Caco-2 (cell line): ENCODE measurements around the gene CRELD2. TPM values are rescaled to one million over a fixed set of nuclear protein-coding genes. Genes with fewer than 3 reads are reported as not detected.

Experiments used
- BruUV-seq: library from RNA; stranded (reverse); fragments of 400-500 nt; replicated peaks from 2 replicates; lab custom pipeline; 2021; lab: Mats Ljungman, UMichigan
- CTCF ChIA-PET: fragments of 300-600 bp; sonication (Branson Sonifier 250); formaldehyde crosslinking; loops from one replicate; lab custom pipeline; 2022; ENCODE audit warnings: antibody characterized with exemption; lab: Charles Lee
- POLR2A ChIA-PET: fragments of 300-600 bp; sonication (Branson Sonifier 250); formaldehyde crosslinking; loops from one replicate; lab custom pipeline; 2022; ENCODE audit warnings: antibody characterized with exemption; lab: Charles Lee
- DNase-seq, 2 experiments: peaks; one replicate each; pipeline versions ENCODE4 v3.0.0 to v3.0.0-alpha.2; 2020 to 2022
- H3K27me3 ChIP-seq: replicated peaks from 2 replicates; pipeline ENCODE4 v1.6.0; 2011; ENCODE audit warnings: low read length; ENCODE audit not compliant: control insufficient read depth, insufficient read depth
- H3K36me3 ChIP-seq: 2 replicates; pipeline ENCODE4 v1.5.1; 2011; ENCODE audit warnings: low read length; ENCODE audit not compliant: control insufficient read depth, insufficient read depth
- H3K4me1 ChIP-seq: fragments of 250-450 bp; sonication (Bioruptor Pico); 2 replicates; pipeline ENCODE4 v1.5.1; 2020; ENCODE audit warnings: mild to moderate bottlenecking
- H3K4me3 ChIP-seq: 2 replicates; pipeline ENCODE4 v1.5.1; 2011; ENCODE audit warnings: low read depth, mild to moderate bottlenecking, control low read depth, low read length
- H3K9me3 ChIP-seq: fragments of 250-450 bp; sonication (Bioruptor Pico); 2 replicates; pipeline ENCODE4 v1.5.1; 2020; ENCODE audit warnings: mild to moderate bottlenecking, moderate library complexity
- H3K27ac Mint-ChIP-seq: one replicate; pipeline ENCODE4 v1.8.0; 2022; ENCODE audit warnings: mixed read lengths; ENCODE audit not compliant: unreplicated experiment
- H3K27me3 Mint-ChIP-seq: one replicate; pipeline ENCODE4 v1.8.0; 2022; ENCODE audit warnings: mixed read lengths; ENCODE audit not compliant: insufficient read depth, unreplicated experiment
- H3K36me3 Mint-ChIP-seq: one replicate; pipeline ENCODE4 v1.8.0; 2022; ENCODE audit warnings: mild to moderate bottlenecking, mixed read lengths; ENCODE audit not compliant: insufficient read depth, unreplicated experiment
- H3K4me1 Mint-ChIP-seq: one replicate; pipeline ENCODE4 v1.8.0; 2022; ENCODE audit warnings: low read depth, mixed read lengths; ENCODE audit not compliant: unreplicated experiment
- H3K4me3 Mint-ChIP-seq: one replicate; pipeline ENCODE4 v1.8.0; 2022; ENCODE audit warnings: mild to moderate bottlenecking, moderate library complexity, mixed read lengths; ENCODE audit not compliant: unreplicated experiment
- H3K9me3 Mint-ChIP-seq: one replicate; pipeline ENCODE4 v1.8.0; 2022; ENCODE audit warnings: mixed read lengths; ENCODE audit not compliant: unreplicated experiment
- CTCF ChIP-seq, 2 experiments: fragments of 200-600 bp in 1 of 2; IDR thresholded peaks; 1 replicate in 1 of 2; 2 replicates in 1 of 2; pipeline versions ENCODE4 v1.5.1 to v1.8.0; 2011 to 2022; ENCODE audit warnings: antibody characterized with exemption in 1 of 2, control low read depth in 1 of 2, inconsistent platforms in 1 of 2, low read depth in 1 of 2, low read length in 1 of 2, mild to moderate bottlenecking in 1 of 2, moderate library complexity in 1 of 2; ENCODE audit not compliant: insufficient read depth in 1 of 2, severe bottlenecking in 1 of 2, unreplicated experiment in 1 of 2
- intact Hi-C: fragments of 100-400 bp; cut with micrococcal nuclease; formaldehyde crosslinking; loops from one replicate; pipeline ENCODE4 v1.10.0; 2022; ENCODE audit not compliant: unreplicated experiment
- total RNA-seq: library from RNA; stranded (reverse); gene quantifications from 2 replicates; pipeline ENCODE4 v1.2.3, GENCODE V29; 2022

CRELD2 gene
- total RNA-seq, 1 experiment from 2014 or later, result 43.3 TPM

DNA sequence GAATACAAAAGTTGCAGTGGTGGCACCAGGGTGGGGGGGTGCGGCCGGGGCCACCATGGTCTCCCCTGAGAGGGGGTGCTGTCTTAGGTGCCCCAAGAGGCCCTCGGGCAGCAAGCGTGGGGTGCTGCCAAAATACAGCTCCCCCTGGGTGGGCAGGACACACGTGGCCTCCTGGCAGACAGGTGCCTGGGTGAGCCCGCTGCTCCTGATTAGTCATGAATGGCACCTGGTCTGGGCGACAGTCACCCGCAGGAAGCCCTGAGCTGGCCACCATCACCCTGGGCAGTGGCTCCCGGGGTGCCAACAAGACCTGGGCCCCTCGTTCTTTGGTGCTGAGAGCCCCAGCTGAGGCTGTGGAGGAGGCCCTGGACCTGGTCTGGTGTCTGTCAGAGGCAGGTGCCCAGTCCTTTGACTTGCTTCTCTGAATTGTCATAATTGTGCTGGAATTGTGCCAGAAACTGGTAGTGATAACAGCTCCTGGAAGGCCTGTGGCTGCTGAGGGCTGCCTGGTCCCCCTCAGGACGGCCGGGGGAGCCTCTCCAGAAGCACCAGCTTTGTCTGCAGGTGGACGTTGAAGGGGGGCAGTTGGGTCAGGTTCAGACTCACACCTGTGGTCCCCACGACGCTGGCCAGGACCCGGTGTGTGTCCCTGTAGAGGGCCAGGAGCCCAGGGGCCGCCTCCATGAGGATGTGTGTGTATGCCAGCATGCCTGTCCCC is 15.0 kb upstream of the CRELD2 start:
- POLR2A ChIA-PET, result no interaction called here
- no peaks in the 10 kb centered on the region for H3K27me3 Mint-ChIP-seq
- no peaks in the 10 kb centered on the region for H3K9me3 Mint-ChIP-seq
- Histone ChIP-seq H3K36me3 (no peaks in the 10 kb centered on the region; the same call in 1 of the 2 replicates), H3K4me1 (no peaks in the 10 kb centered on the region), H3K9me3 (no peaks in the 10 kb centered on the region), H3K4me3 (no peak overlapping the region), H3K27me3 (no peaks in the 10 kb centered on the region)
- no peak overlapping the region for H3K4me3 Mint-ChIP-seq
- intact Hi-C loops, result no loop called here
- no peaks in the 10 kb centered on the region for H3K4me1 Mint-ChIP-seq
- no peak for DNase-seq
- BruUV-seq, result TSS peak; percentile 28
- H3K27ac Mint-ChIP-seq, result no peak overlapping the region
- TF ChIP-seq CTCF (IDR thresholded peaks at IDR 0.05; ENCODE audit: insufficient read depth in 1 of 2, low read depth in 1 of 2, low read length in 1 of 2, severe bottlenecking in 1 of 2, unreplicated experiment in 1 of 2), result no peak
- CTCF ChIA-PET, result no interaction called here
- peaks cover 46% of the 10 kb centered on the region for H3K36me3 Mint-ChIP-seq

DNA sequence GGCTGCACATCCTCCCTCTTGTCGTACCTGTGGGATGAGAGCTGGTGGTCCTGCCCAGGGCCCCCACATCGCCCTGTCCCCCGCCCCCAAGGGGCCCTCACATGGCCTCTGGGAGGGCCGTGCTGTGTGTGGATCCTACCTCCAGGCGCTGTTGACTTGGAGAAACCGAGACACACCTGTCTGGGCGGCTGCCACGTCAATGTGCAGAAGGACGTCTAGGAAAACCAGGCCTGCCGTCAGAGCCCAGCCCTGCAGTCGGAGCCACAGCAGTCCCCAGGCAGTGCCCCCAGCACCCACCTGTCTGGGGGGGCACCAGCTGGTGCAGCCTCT is 14.4 kb upstream of the CRELD2 start:
- no peaks in the 10 kb centered on the region for H3K9me3 Mint-ChIP-seq

DNA sequence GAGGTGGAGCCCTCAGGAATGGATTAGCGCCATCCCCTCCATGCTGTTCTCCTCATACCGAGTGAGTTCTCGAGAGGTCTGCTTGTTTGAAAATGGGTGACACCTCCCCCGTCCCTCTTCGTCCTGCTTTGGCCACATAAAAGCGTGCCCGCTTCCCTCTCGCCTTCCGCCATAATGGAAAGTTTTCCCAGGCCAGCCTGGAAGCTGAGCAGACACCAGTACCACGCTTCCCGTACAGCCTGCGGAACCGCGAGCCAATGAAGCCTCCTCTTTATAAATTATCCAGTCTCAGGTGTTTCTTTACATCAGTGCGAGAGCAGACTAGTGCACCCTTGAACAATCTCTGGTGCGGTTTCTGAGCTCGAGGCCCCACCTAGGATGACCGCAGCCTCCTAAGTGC is 13.0 kb upstream of the CRELD2 start:
- H3K9me3 ChIP-seq, result no peaks in the 10 kb centered on the region
- H3K4me1 ChIP-seq, result no peaks in the 10 kb centered on the region
- Mint-ChIP-seq H3K27me3 (no peaks in the 10 kb centered on the region), H3K36me3 (peaks cover 37% of the 10 kb centered on the region), H3K9me3 (no peaks in the 10 kb centered on the region), H3K4me3 (no peak overlapping the region), H3K4me1 (no peaks in the 10 kb centered on the region), H3K27ac (no peak overlapping the region)
- no peak for TF ChIP-seq CTCF (IDR thresholded peaks at IDR 0.05; ENCODE audit: insufficient read depth in 1 of 2, low read depth in 1 of 2, low read length in 1 of 2, severe bottlenecking in 1 of 2, unreplicated experiment in 1 of 2)
- intact Hi-C loops, result no loop called here
- BruUV-seq, result no TSS peak
- no peak overlapping the region for H3K4me3 ChIP-seq
- peaks cover 1% of the 10 kb centered on the region for H3K36me3 ChIP-seq
- ChIA-PET POLR2A (no interaction called here), CTCF (interaction anchor here (0.6 kb wide), 1 partner anchor 100 kb away, joined by 4 read pairs; no protein-coding TSS in a partner anchor)
- DNase-seq, result no peak
- H3K27me3 ChIP-seq, result no peaks in the 10 kb centered on the region

More for the DNA sequence above, 14.4 kb upstream of the CRELD2 start:
- no peak for TF ChIP-seq CTCF (IDR thresholded peaks at IDR 0.05; ENCODE audit: insufficient read depth in 1 of 2, low read depth in 1 of 2, low read length in 1 of 2, severe bottlenecking in 1 of 2, unreplicated experiment in 1 of 2)
- DNase-seq, result no peak
- peaks cover under 1% of the 10 kb centered on the region for H3K36me3 ChIP-seq
- H3K9me3 ChIP-seq, result no peaks in the 10 kb centered on the region
- H3K36me3 Mint-ChIP-seq, result peaks cover 44% of the 10 kb centered on the region
- POLR2A ChIA-PET, result no interaction called here
- H3K4me3 Mint-ChIP-seq, result no peak overlapping the region
- intact Hi-C loops, result no loop called here
- H3K4me1 ChIP-seq, result no peaks in the 10 kb centered on the region
- no peak overlapping the region for H3K4me3 ChIP-seq
- BruUV-seq, result no TSS peak
- CTCF ChIA-PET, result no interaction called here
- H3K27me3 ChIP-seq, result no peaks in the 10 kb centered on the region
- no peaks in the 10 kb centered on the region for H3K4me1 Mint-ChIP-seq
- H3K27me3 Mint-ChIP-seq, result no peaks in the 10 kb centered on the region
- no peak overlapping the region for H3K27ac Mint-ChIP-seq
